ENCODE data around the gene DCST1. TPM values are rescaled to one million over a fixed set of nuclear protein-coding genes. Genes with fewer than 3 reads are reported as not detected.

DCST1 gene
- polyA plus RNA-seq, 3 donors: 0.05 TPM; not detected in 2

- no peak for TF ChIP-seq CTCF (IDR thresholded peaks at IDR 0.05)
- Histone ChIP-seq H2AFZ (ENCODE audit: insufficient read depth, low read depth, low read length, poor library complexity, severe bottlenecking) (no peak overlapping the region), H3K36me3 (replicated peaks in 1 of 2; ENCODE audit: control insufficient read depth in 1 of 2, insufficient read depth in 2 of 2, low read length in 2 of 2) (peaks cover 71 to 78% of the 10 kb centered on the region in 2 donors), H3K4me2 (replicated peaks; ENCODE audit: extremely low read depth, low read length, poor library complexity, severe bottlenecking) (no peak overlapping the region), H3K9me3 (replicated peaks in 1 of 2; ENCODE audit: control insufficient read depth in 1 of 2, insufficient read depth in 1 of 2, low read length in 2 of 2) (no peaks in the 10 kb centered on the region), H3K27ac (ENCODE audit: low read depth in 1 of 2, low read length in 2 of 2) (no peak overlapping the region), H3K4me3 (replicated peaks in 1 of 3; ENCODE audit: low read depth in 2 of 3, low read length in 3 of 3) (no peak overlapping the region), H4K20me1 (ENCODE audit: insufficient read depth, low read length) (peaks cover 83% of the 10 kb centered on the region), H3K79me2 (ENCODE audit: insufficient read depth, low read length) (peaks cover 25% of the 10 kb centered on the region), H3K4me1 (ENCODE audit: control insufficient read depth in 1 of 2, insufficient read depth in 2 of 2, low read length in 2 of 2) (peaks cover 16 to 28% of the 10 kb centered on the region in 2 donors), H3K27me3 (ENCODE audit: control insufficient read depth in 2 of 2, insufficient read depth in 2 of 2, low read length in 2 of 2) (no peaks in the 10 kb centered on the region), H3K9ac (ENCODE audit: insufficient read depth, low read length, poor library complexity, severe bottlenecking) (no peak overlapping the region)
- Mint-ChIP-seq H3K27me3 (ENCODE audit: low read depth in 3 of 3) (peaks cover 0 to 2% (median 0%) of the 10 kb centered on the region in 3 donors), H3K4me1 (peaks cover 26% of the 10 kb centered on the region), H3K27ac (no peak overlapping the region), H3K4me3 (no peak overlapping the region), H3K36me3 (peaks cover 63 to 72% of the 10 kb centered on the region in 2 donors), H3K9me3 (no peaks in the 10 kb centered on the region)
- WGBS (ENCODE audit: insufficient coverage): 95% methylated on average over 8 of the region's 8 CpGs
- intact Hi-C loops (cut with micrococcal nuclease): no loop called here
- DNase-seq: no peak
These were observed 23.5 kb downstream of the DCST1 start for GRCh38 chr1:155057104-155057503.

GRCh38 chr1:155057788-155058211, 24.2 kb downstream of the DCST1 start:
- H2AFZ ChIP-seq (ENCODE audit: insufficient read depth, low read depth, low read length, poor library complexity, severe bottlenecking): no peak overlapping the region
- H3K9me3 Mint-ChIP-seq: no peaks in the 10 kb centered on the region
- no peak overlapping the region for H3K4me3 ChIP-seq (replicated peaks in 1 of 3; ENCODE audit: low read depth in 2 of 3, low read length in 3 of 3)
- H3K4me1 ChIP-seq (ENCODE audit: control insufficient read depth in 1 of 2, insufficient read depth in 2 of 2, low read length in 2 of 2): peaks cover 16 to 28% of the 10 kb centered on the region in 2 donors
- H3K36me3 ChIP-seq (replicated peaks in 1 of 2; ENCODE audit: control insufficient read depth in 1 of 2, insufficient read depth in 2 of 2, low read length in 2 of 2): peaks cover 71 to 78% of the 10 kb centered on the region in 2 donors
- intact Hi-C loops (cut with micrococcal nuclease): no loop called here
- peaks cover 63 to 76% of the 10 kb centered on the region in 2 donors for H3K36me3 Mint-ChIP-seq
- H3K27me3 ChIP-seq (ENCODE audit: control insufficient read depth in 2 of 2, insufficient read depth in 2 of 2, low read length in 2 of 2): no peaks in the 10 kb centered on the region
- no peak overlapping the region for H3K4me3 Mint-ChIP-seq
- WGBS (ENCODE audit: insufficient coverage): 94% methylated on average over 11 of the region's 13 CpGs
- no peak overlapping the region for H3K27ac Mint-ChIP-seq
- peaks cover 18% of the 10 kb centered on the region for H3K79me2 ChIP-seq (ENCODE audit: insufficient read depth, low read length)
- H3K27ac ChIP-seq (ENCODE audit: low read depth in 1 of 2, low read length in 2 of 2): no peak overlapping the region
- peaks cover 0 to 3% (median 0%) of the 10 kb centered on the region in 3 donors for H3K27me3 Mint-ChIP-seq (ENCODE audit: low read depth in 3 of 3)
- H3K9ac ChIP-seq (ENCODE audit: insufficient read depth, low read length, poor library complexity, severe bottlenecking): no peak overlapping the region
- H3K9me3 ChIP-seq (replicated peaks in 1 of 2; ENCODE audit: control insufficient read depth in 1 of 2, insufficient read depth in 1 of 2, low read length in 2 of 2): no peaks in the 10 kb centered on the region
- peaks cover 24% of the 10 kb centered on the region for H3K4me1 Mint-ChIP-seq
- peaks cover 83% of the 10 kb centered on the region for H4K20me1 ChIP-seq (ENCODE audit: insufficient read depth, low read length)
- DNase-seq: no peak
- TF ChIP-seq CTCF (IDR thresholded peaks at IDR 0.05): no peak
- no peak overlapping the region for H3K4me2 ChIP-seq (replicated peaks; ENCODE audit: extremely low read depth, low read length, poor library complexity, severe bottlenecking)

Data from CD14-positive monocyte (primary cell).